Fibroblast of lung (primary cell): ENCODE results near the gene ATRIP. TPM values are rescaled to one million over a fixed set of nuclear protein-coding genes. Genes with fewer than 3 reads are reported as not detected.
"Not testable (repeated sequence)": the region's sequence is repeated elsewhere in the genome, so short reads cannot be mapped to it uniquely, and the experiment has no call there.

Experiments used
- DNase-seq, 2 donors: peaks; one replicate each; pipeline versions ENCODE4 v3.0.0 to v3.0.0-alpha.2; 2010; ENCODE audit warnings: low read depth in 2 of 2
- H2AFZ ChIP-seq: 2 replicates; pipeline ENCODE4 v1.5.1; 2012; ENCODE audit warnings: low read length, control low read depth, inconsistent platforms
- H3K27ac ChIP-seq: 2 replicates; pipeline ENCODE4 v1.5.1; 2011; ENCODE audit warnings: low read length, control low read depth; ENCODE audit not compliant: insufficient read depth
- H3K27me3 ChIP-seq: 2 replicates; pipeline ENCODE4 v1.5.1; 2011; ENCODE audit warnings: mild to moderate bottlenecking, low read length; ENCODE audit not compliant: control insufficient read depth, insufficient read depth
- H3K36me3 ChIP-seq: 2 replicates; pipeline ENCODE4 v1.5.1; 2011; ENCODE audit warnings: low read length; ENCODE audit not compliant: control insufficient read depth, insufficient read depth
- H3K4me1 ChIP-seq: 2 replicates; pipeline ENCODE4 v1.5.1; 2011; ENCODE audit warnings: low read length; ENCODE audit not compliant: control insufficient read depth, insufficient read depth; ENCODE audit errors: extremely low read depth
- H3K4me2 ChIP-seq: 2 replicates; pipeline ENCODE4 v1.5.1; 2011; ENCODE audit warnings: low read length, control low read depth; ENCODE audit not compliant: insufficient read depth; ENCODE audit errors: extremely low read depth
- H3K4me3 ChIP-seq, 4 experiments: fragments of 200-600 bp in 1 of 4; sonication (generic) in 1 of 4; replicated peaks in 1 of 4; 2 replicates each; pipeline ENCODE4 v1.5.1; 2011 to 2016; ENCODE audit warnings: low read length in 4 of 4, low read depth in 3 of 4, mild to moderate bottlenecking in 3 of 4, control low read depth in 2 of 4, inconsistent platforms in 1 of 4, mixed read lengths in 1 of 4; ENCODE audit not compliant: insufficient read depth in 1 of 4; ENCODE audit errors: control extremely low read depth in 1 of 4
- H3K79me2 ChIP-seq: 2 replicates; pipeline ENCODE4 v1.5.1; 2012; ENCODE audit warnings: mild to moderate bottlenecking, low read length, inconsistent platforms; ENCODE audit not compliant: control insufficient read depth, insufficient read depth
- H3K9ac ChIP-seq: 2 replicates; pipeline ENCODE4 v1.5.1; 2011; ENCODE audit warnings: mild to moderate bottlenecking, low read length, control low read depth; ENCODE audit not compliant: insufficient read depth
- H3K9me3 ChIP-seq: 2 replicates; pipeline ENCODE4 v1.5.1; 2012; ENCODE audit warnings: low read depth, low read length; ENCODE audit not compliant: control insufficient read depth, insufficient read depth
- H4K20me1 ChIP-seq: 2 replicates; pipeline ENCODE4 v1.5.1; 2011; ENCODE audit warnings: low read length; ENCODE audit not compliant: control insufficient read depth, insufficient read depth; ENCODE audit errors: extremely low read depth
- EZH2 ChIP-seq: IDR thresholded peaks from 2 replicates; pipeline ENCODE4 v1.5.1; 2012; ENCODE audit warnings: low read length, control low read depth, mild to moderate bottlenecking; ENCODE audit errors: missing control alignments
- polyA plus RNA-seq, 2 donors: library from polyadenylated mRNA; depleted of rRNA in 1 of 2; stranded (reverse) in 1 of 2; unstranded in 1 of 2; fragments of >200 nt; gene quantifications; 2 replicates each; pipeline ENCODE4 v1.2.1, GENCODE V29; 2011 to 2012; ENCODE audit warnings: missing spikeins in 1 of 2
- total RNA-seq: library from RNA; depleted of rRNA; stranded (reverse); fragments of >200 nt; gene quantifications from 2 replicates; pipeline ENCODE4 v1.2.1, GENCODE V29; 2014
- TF ChIP-seq, protein P1 (sequence below), 2 donors: IDR thresholded peaks in 1 of 2; conservative IDR thresholded peaks in 1 of 2; 1 replicate in 1 of 2; 2 replicates in 1 of 2; pipeline ENCODE4 v1.5.1; 2011 to 2012; ENCODE audit warnings: low read length in 2 of 2, control low read depth in 1 of 2, inconsistent platforms in 1 of 2, low read depth in 1 of 2, mild to moderate bottlenecking in 1 of 2

Gene ATRIP
- total and polyA plus RNA-seq, 2 donors (not counting 1 experiment from before 2014, with no cell fraction given), result 3.0 to 5.0 TPM

DNA sequence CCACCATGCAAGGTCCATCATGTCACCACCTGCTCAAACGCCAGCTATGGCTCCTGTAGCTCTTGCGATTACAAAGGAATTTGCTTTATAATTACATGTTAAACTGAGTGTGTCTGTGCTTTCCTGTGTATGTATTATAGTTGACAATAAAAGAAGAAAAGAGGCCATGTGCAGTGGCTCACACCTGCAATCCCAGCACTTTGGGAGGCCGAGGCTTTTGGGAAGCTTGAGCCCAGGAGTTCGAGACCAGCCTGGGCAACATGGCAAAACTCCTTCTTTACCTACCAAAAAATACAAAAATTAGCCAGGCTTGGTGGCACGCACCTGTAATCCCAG is 27.0 kb downstream of the ATRIP start:
- peaks cover 41% of the 10 kb centered on the region for H3K79me2 ChIP-seq
- peak overlapping the region; percentile 12 for H2AFZ ChIP-seq
- TF ChIP-seq, protein P1, sequence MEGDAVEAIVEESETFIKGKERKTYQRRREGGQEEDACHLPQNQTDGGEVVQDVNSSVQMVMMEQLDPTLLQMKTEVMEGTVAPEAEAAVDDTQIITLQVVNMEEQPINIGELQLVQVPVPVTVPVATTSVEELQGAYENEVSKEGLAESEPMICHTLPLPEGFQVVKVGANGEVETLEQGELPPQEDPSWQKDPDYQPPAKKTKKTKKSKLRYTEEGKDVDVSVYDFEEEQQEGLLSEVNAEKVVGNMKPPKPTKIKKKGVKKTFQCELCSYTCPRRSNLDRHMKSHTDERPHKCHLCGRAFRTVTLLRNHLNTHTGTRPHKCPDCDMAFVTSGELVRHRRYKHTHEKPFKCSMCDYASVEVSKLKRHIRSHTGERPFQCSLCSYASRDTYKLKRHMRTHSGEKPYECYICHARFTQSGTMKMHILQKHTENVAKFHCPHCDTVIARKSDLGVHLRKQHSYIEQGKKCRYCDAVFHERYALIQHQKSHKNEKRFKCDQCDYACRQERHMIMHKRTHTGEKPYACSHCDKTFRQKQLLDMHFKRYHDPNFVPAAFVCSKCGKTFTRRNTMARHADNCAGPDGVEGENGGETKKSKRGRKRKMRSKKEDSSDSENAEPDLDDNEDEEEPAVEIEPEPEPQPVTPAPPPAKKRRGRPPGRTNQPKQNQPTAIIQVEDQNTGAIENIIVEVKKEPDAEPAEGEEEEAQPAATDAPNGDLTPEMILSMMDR (conservative IDR thresholded peaks at IDR 0.05 in 1 of 2, IDR thresholded peaks at IDR 0.05 in 1 of 2; ENCODE audit: low read depth in 1 of 2, low read length in 2 of 2), result no peak
- TF ChIP-seq EZH2, result no peak
- no peak overlapping the region for H3K9ac ChIP-seq
- no peaks in the 10 kb centered on the region for H3K9me3 ChIP-seq
- H4K20me1 ChIP-seq, result no peaks in the 10 kb centered on the region
- no peak overlapping the region for H3K4me3 ChIP-seq
- no peak overlapping the region for H3K4me2 ChIP-seq
- H3K27ac ChIP-seq, result peak overlapping the region; percentile 98
- H3K4me1 ChIP-seq, result peaks cover 4% of the 10 kb centered on the region
- no peak for DNase-seq
- H3K36me3 ChIP-seq, result peaks cover 15% of the 10 kb centered on the region
- no peaks in the 10 kb centered on the region for H3K27me3 ChIP-seq

DNA sequence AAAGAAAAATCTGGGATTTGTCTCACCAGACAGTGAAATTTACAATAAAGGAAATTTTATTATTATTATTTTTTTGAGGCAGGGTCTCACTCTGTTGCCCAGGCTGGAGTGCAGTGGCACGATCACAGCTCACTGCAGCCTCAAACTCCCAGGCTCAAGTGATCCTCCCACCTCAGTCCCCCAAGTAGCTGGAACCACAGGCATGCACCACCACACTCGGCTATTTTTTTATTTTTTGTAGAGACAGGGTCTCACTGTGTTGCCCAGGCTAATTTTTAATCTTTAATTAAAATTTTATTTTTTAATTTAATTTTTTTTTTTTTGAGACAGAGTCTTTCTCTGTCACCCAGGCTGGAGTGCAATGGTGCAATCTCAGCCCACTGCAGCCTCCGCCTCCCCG is 27.5 kb downstream of the ATRIP start:
- not testable (repeated sequence) for H3K9me3 ChIP-seq, H2AFZ ChIP-seq, H3K9ac ChIP-seq, H3K4me1 ChIP-seq, H3K4me3 ChIP-seq, H3K4me2 ChIP-seq, H3K27me3 ChIP-seq, H3K27ac ChIP-seq, H4K20me1 ChIP-seq, DNase-seq
- Histone ChIP-seq H3K79me2 (peaks cover 36% of the 10 kb centered on the region), H3K36me3 (peaks cover 12% of the 10 kb centered on the region)

DNA sequence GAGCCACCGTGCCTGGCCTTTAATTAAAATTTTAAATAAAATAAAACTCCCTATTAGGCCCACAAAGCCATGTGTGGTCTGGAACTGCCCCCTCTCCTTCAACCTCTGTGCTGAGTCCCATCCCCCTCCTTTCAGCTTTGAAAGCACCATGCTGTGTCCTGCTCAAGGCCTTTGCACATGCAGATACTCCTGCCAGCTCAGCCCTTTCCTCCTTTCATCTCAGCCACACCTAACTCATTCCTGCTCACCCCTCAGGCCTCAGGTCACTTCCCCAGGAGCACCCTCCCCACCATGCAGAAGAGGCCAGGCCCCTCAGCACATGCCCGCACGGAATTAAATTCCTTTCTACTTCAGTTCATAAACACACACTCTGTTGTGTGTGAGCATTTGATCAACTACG is 28.1 kb downstream of the ATRIP start:
- Histone ChIP-seq H3K4me2 (no peak overlapping the region), H3K79me2 (peaks cover 30% of the 10 kb centered on the region), H3K27ac (no peak overlapping the region), H3K4me3 (no peak overlapping the region), H3K9me3 (no peaks in the 10 kb centered on the region), H4K20me1 (no peaks in the 10 kb centered on the region), H3K9ac (no peak overlapping the region), H3K36me3 (peaks cover 7% of the 10 kb centered on the region), H3K27me3 (no peaks in the 10 kb centered on the region), H2AFZ (no peak overlapping the region), H3K4me1 (peaks cover 4% of the 10 kb centered on the region)
- TF ChIP-seq, protein P1 (conservative IDR thresholded peaks at IDR 0.05 in 1 of 2, IDR thresholded peaks at IDR 0.05 in 1 of 2; ENCODE audit: low read depth in 1 of 2, low read length in 2 of 2), result no peak
- no peak for TF ChIP-seq EZH2
- no peak for DNase-seq
